Calu3 (cell line): Measurements from ENCODE around the gene UAP1. TPM values are rescaled to one million over a fixed set of nuclear protein-coding genes. Genes with fewer than 3 reads are reported as not detected.

Source experiments
- Bru-seq: library from RNA; stranded (reverse); fragments of 400-500 nt; gene quantifications from one replicate; lab custom pipeline; 2021; lab: Mats Ljungman, UMichigan
- BruChase-seq, 2 experiments: library from RNA; stranded (reverse); fragments of 400-500 nt; gene quantifications; one replicate each; lab custom pipeline; 2021; lab: Mats Ljungman, UMichigan
- BruUV-seq: library from RNA; stranded (reverse); fragments of 400-500 nt; replicated peaks from 2 replicates; lab custom pipeline; 2021; lab: Mats Ljungman, UMichigan
- CTCF ChIA-PET: fragments of 300-600 bp; sonication (Branson Sonifier 250); formaldehyde crosslinking; loops from one replicate; lab custom pipeline; 2022; ENCODE audit warnings: antibody characterized with exemption; lab: Charles Lee
- DNase-seq: peaks from one replicate; pipeline ENCODE4 v3.0.0; 2022
- H3K27ac Mint-ChIP-seq: one replicate; pipeline ENCODE4 v1.8.0; 2022; ENCODE audit warnings: mixed read lengths; ENCODE audit not compliant: unreplicated experiment
- H3K27me3 Mint-ChIP-seq: one replicate; pipeline ENCODE4 v1.8.0; 2022; ENCODE audit warnings: mixed read lengths; ENCODE audit not compliant: unreplicated experiment
- H3K36me3 Mint-ChIP-seq: one replicate; pipeline ENCODE4 v1.8.0; 2022; ENCODE audit warnings: mild to moderate bottlenecking, moderate library complexity, mixed read lengths; ENCODE audit not compliant: insufficient read depth, unreplicated experiment
- H3K4me1 Mint-ChIP-seq: one replicate; pipeline ENCODE4 v1.8.0; 2022; ENCODE audit warnings: mild to moderate bottlenecking, low read depth, mixed read lengths; ENCODE audit not compliant: unreplicated experiment
- H3K4me3 Mint-ChIP-seq: one replicate; pipeline ENCODE4 v1.8.0; 2022; ENCODE audit warnings: mild to moderate bottlenecking, low read depth, moderate library complexity, mixed read lengths; ENCODE audit not compliant: unreplicated experiment
- H3K9me3 Mint-ChIP-seq: one replicate; pipeline ENCODE4 v1.8.0; 2022; ENCODE audit warnings: low read depth, mixed read lengths; ENCODE audit not compliant: unreplicated experiment
- CTCF ChIP-seq: fragments of 200-600 bp; IDR thresholded peaks from one replicate; pipeline ENCODE4 v1.8.0; 2022; ENCODE audit warnings: antibody characterized with exemption; ENCODE audit not compliant: unreplicated experiment
- intact Hi-C: fragments of 100-400 bp; cut with micrococcal nuclease; formaldehyde crosslinking; loops from one replicate; pipeline ENCODE4 v1.10.0; 2022; ENCODE audit not compliant: unreplicated experiment
- long read RNA-seq: library from polyadenylated mRNA; stranded (forward); transcript quantifications from one replicate; pipeline ENCODE4 v2.0.0, GENCODE V29; 2022
- total RNA-seq: library from RNA; stranded (reverse); gene quantifications from 2 replicates; pipeline ENCODE4 v1.2.3, GENCODE V29; 2022

UAP1 gene
- total RNA-seq: 40.8 and 47.2 TPM in 2 replicates
- Bru-seq, nascent RNA: percentile 81 among the genes with signal in this experiment
- BruChase-seq, experiment 1, labeled RNA remaining after a 6-hour chase: percentile 79 among the genes with signal in this experiment
- BruChase-seq, experiment 2, labeled RNA remaining after a 2-hour chase: percentile 75 among the genes with signal in this experiment
- long read RNA-seq, transcript UAP1-201 (11 exons, 2,377 nt): major isoform, 23 of 45 reads
- long read RNA-seq, transcript UAP1-204 (10 exons, 2,294 nt): minor isoform, 5 of 45 reads
- long read RNA-seq, partial matches to known transcripts: 3 of 45 reads
- long read RNA-seq, other reads (novel, unspliced or antisense): 13 of 45 reads

- intact Hi-C loops: loop anchor here (5.0 kb wide), 1 partner anchor 65 kb away; the partner anchor contains the start of gene UHMK1
- Mint-ChIP-seq H3K4me3 (peak within 1 kb of the TSS; percentile 84), H3K36me3 (peaks cover 33% of the 10 kb centered on the region), H3K27me3 (no peaks in the 10 kb centered on the region), H3K27ac (peak within 1 kb of the TSS; percentile 72), H3K9me3 (no peaks in the 10 kb centered on the region), H3K4me1 (peaks cover 29% of the 10 kb centered on the region)
- TF ChIP-seq CTCF: no peak
- no TSS peak for BruUV-seq
- no peak for DNase-seq
- CTCF ChIA-PET: interaction anchor here (1.6 kb wide), 1 partner anchor 204 kb away, joined by 6 read pairs; no protein-coding TSS in a partner anchor
These were observed at the start of gene UAP1 for GRCh38 chr1:162561616-162562469. TSS of gene UAP1 (plus strand) at chr1:162561722. CDS start at chr1:162566069, 4,347 bp downstream.

- CTCF ChIA-PET: interaction anchor here (0.6 kb wide), 2 partner anchors 8 to 474 kb away, joined by 3 read pairs; no protein-coding TSS in a partner anchor
- Mint-ChIP-seq H3K27me3 (no peaks in the 10 kb centered on the region), H3K27ac (no peak overlapping the region), H3K9me3 (no peaks in the 10 kb centered on the region), H3K4me3 (no peak overlapping the region), H3K36me3 (peaks cover 15% of the 10 kb centered on the region), H3K4me1 (no peaks in the 10 kb centered on the region)
- no peak for TF ChIP-seq CTCF
- intact Hi-C loops: no loop called here
- DNase-seq: no peak
- BruUV-seq: no TSS peak
These were observed 34.2 kb upstream of the UAP1 start for GRCh38 chr1:162527314-162527713.

- CTCF ChIA-PET: interaction anchor here (1.0 kb wide), 1 partner anchor 127 kb away, joined by 4 read pairs; no protein-coding TSS in a partner anchor
- no peak overlapping the region for H3K27ac Mint-ChIP-seq
These were observed 31.1 kb upstream of the UAP1 start for GRCh38 chr1:162530307-162530987.

More at GRCh38 chr1:162530307-162530987, 31.1 kb upstream of the UAP1 start:
- BruUV-seq: no TSS peak
- intact Hi-C loops: no loop called here
- no peak for DNase-seq
- no peak for TF ChIP-seq CTCF
- no peaks in the 10 kb centered on the region for H3K9me3 Mint-ChIP-seq
- no peaks in the 10 kb centered on the region for H3K36me3 Mint-ChIP-seq
- H3K4me1 Mint-ChIP-seq: no peaks in the 10 kb centered on the region
- no peaks in the 10 kb centered on the region for H3K27me3 Mint-ChIP-seq
- no peak overlapping the region for H3K4me3 Mint-ChIP-seq
